NCI-H2196 (cell line): ENCODE results near the gene ZNF451.

Experiments
- DNase-seq: peaks from one replicate; lab custom pipeline; 2025; ENCODE audit not compliant: unreplicated experiment; lab: John Stamatoyannopoulos, UW

The ZNF451 gene

GRCh38 chr6:57147955-57148858, 58.2 kb downstream of the ZNF451 start:
- no peak for DNase-seq

- no peak for DNase-seq
Measured at GRCh38 chr6:57158658-57159057, 68.7 kb downstream of the ZNF451 start.

DNA sequence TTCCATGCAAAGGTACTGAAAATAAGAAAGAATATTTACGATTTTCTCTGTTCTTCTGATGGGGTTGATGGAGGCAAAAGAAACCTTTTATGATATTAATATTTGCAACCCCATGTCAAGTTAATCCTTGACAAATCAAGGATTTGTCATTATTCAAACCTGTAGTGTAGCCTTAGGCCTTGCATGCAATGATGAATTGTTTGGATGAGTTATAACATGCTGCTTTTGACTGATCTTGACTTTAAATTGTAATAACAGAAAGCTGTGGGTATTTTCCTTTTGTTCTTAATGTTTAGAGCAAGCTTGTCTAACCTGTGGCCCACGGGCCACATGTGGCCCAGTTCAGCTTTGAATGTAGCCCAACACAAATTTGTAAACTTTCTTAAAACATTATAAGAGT, 69.1 kb downstream of the ZNF451 start:
- DNase-seq: no peak

DNA sequence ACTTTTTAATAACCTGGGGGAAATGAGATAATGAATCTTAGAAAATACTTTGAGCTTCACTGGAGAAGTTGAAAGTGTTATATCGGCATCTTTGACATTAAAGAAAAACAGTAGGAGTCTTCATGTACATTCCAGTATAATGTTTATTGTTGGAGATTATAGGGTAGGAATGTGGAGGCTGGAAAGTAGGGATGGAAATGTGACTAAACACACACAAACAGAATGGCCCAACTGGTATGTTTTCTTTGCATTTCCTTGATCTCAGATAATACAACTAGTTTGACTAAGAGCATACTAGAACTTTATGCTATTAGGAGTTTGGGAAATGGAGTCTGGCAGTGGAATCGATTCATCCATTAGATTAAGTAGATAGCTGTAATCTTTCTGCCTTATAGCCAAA, 72.0 kb downstream of the ZNF451 start:
- DNase-seq: no peak

DNA sequence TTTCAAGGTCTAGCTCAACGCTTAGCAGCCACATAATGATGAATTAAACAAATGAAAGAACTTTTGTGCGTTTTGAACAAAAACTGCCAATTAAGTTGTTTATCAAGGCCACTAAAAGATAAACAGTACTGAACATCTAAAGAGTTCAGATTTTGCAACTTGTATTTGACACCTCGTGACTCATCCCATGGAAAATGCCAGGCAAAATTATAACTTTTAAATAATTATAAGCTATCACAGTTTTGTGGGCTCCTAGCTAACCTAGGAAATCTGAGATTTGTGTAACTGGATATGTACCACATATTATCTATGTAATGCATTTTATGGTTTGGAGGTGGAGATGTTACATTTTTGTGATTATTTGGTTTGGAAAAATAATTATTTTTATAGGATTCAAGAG, 72.5 kb downstream of the ZNF451 start:
- no peak for DNase-seq

- no peak for DNase-seq
Measured at GRCh38 chr6:57163956-57164355, 74.0 kb downstream of the ZNF451 start.

DNA sequence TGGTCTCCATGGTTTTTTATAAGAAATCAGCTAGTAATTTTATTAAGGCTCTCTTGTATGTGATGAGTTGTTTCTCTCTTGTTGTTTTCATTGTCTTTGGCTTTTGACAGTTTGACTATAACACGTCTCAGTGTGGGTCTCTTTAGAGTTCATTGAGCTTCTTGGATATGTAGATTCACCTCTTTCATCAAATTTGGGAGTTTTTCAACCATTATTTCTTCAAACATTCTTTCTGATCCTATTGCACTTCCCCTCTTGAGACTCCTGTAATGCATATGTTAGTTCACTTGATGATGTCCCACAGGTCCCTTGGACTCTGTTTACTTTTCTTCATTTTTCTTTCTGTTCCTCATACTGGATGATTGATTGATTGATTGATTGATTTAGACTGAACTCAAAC, 75.1 kb downstream of the ZNF451 start:
- DNase-seq: no peak

GRCh38 chr6:57172136-57173055, 82.4 kb downstream of the ZNF451 start, which contains the start of gene BAG2:
Gene BAG2 (plus strand): TSS chr6:57172326. CDS start chr6:57172698, 372 bp downstream.
- DNase-seq: peak; percentile 78

GRCh38 chr6:57173056-57173885, 83.3 kb downstream of the ZNF451 start:
- peak; percentile 37 for DNase-seq

DNA sequence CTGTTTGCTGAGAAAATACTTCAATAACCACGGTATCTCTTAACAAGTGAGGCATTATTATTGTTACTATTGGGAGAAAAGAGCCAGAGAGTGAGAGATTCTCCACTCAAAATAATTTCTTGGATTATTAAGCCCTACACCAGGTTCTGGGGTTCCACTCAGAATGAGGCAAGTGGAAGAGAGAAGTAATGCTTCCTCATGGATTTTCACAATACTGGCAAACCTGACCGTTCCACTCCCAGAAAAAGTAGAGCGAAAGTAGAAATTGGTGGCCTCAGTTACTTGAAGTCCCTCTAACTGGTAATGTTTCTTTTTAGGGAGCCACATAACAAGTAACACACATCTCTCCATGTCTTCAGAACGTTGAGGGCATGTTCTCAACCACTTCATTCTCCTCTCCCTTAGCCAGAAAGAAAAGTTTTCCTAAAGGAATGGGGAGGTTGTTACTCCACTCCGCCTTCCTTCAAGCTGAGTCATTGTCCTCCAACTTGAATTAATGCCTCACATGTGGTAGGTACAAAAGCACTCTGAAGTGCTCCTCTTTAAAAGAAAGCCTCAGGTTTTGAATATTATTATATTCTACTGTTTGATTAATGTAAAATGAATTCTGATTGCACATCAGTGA, 84.0 kb downstream of the ZNF451 start:
- no peak for DNase-seq

DNA sequence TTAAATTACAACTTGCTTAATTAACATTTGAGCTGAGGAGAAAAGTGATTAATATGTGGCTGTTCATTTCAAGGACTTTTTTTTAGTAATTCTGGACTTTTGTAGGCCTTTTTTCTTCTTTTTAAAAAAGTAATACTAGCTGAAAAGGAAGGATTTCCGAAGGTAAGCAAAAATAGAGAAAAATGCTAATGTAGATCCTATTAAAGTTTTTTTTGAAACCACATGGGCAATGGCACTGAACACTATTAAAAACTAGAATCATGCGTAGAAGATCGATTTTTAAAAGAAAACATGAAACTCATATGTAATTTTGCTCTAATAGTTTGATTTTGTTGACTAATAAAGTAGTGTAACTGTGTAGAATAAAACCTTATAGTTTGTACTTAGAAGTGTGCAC, 84.5 kb downstream of the ZNF451 start:
- DNase-seq: no peak

- DNase-seq: no peak
Measured at GRCh38 chr6:57177545-57178265, 87.7 kb downstream of the ZNF451 start.

- DNase-seq: no peak
Measured at GRCh38 chr6:57180596-57180995, 90.6 kb downstream of the ZNF451 start.

DNA sequence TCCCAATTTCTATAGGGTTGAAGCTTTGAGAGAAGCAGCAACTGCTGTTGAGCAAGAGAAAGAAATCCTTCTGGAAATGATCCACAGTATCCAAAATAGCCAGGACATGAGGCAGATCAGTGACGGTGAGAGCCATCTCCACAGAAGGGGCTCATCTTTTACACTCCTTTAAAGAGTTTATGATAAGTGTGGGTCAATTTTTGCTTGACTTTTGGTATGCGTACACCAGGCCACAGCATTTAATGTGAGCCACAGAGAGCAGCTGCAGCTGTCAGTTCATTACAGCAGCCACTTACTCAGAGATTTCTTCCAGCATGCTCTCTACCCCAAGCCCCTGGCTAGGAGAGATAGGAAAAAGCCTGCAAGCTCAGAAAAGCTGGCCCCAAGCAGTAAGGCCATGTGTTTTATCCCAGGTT, 92.0 kb downstream of the ZNF451 start:
- DNase-seq: no peak

- DNase-seq: no peak
Measured at GRCh38 chr6:57183336-57183735, 93.3 kb downstream of the ZNF451 start.

GRCh38 chr6:57190140-57190539, 100.2 kb downstream of the ZNF451 start:
- no peak for DNase-seq

DNA sequence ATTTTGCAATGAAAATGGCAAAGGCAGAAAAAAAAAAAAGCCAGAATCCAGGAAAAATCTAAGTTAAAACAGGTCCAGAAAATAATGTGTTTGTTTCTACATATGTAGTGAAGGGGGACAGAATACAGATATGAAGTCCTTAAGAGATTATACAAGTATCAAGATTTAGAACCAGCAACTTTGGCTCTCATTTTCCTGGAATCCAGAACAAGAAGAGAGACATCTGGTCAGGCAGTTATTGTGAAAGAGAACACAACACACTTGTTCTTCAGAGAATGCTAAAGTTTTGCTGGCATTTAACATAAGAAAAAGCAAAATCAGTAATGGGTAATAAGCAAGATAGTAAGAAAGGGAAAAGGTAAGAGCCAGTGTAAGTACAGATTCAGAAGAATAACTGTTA, 103.2 kb downstream of the ZNF451 start:
- no peak for DNase-seq

- DNase-seq: no peak
Measured at GRCh38 chr6:57195457-57195856, 105.5 kb downstream of the ZNF451 start.

- DNase-seq: peak; percentile 21
Measured at GRCh38 chr6:57198926-57199636, 109.1 kb downstream of the ZNF451 start.
